NCI-H2107 treated with DMSO at 0.1 percent for 48 hours (cell line): ENCODE measurements around the gene TIE1.

ENCODE experiments used
- DNase-seq: peaks from one replicate; lab custom pipeline; 2025; ENCODE audit not compliant: unreplicated experiment; lab: John Stamatoyannopoulos, UW

Gene TIE1

DNA sequence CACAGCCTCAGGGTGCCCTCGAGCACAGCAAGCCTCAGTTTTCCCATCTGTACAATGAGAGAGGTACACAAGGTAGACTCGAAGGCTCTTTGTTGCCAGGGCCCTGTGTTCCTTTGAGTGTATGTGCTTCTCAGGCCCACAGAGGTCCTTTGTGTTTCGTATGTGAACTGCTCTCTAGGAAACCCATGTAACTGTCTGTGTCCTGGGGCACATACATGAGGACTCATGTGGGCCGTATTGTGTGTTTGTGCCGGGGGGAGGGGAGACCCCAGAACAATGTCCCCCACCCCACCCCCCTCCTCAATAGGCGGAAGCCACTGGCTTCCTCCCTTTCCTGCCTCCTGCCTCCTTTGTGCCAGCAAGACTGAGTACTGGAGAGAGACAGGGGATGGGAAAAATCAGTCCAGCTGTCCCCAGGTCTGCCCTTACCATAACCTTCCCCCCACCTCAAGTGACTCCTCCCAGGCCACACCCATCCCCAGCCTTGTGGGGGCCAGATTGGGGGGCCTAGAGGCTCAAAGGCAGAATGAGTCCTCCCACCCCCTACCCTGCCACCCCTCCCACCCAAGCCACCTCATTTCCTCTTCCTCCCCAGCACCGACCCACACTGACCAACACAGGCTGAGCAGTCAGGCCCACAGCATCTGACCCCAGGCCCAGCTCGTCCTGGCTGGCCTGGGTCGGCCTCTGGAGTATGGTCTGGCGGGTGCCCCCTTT lies at the start of gene TIE1:
Gene TIE1 (plus strand): TSS at position 605 of the 717 bp plus-strand sequence. CDS start 90 bp downstream, at position 695.
- DNase-seq: no peak

DNA sequence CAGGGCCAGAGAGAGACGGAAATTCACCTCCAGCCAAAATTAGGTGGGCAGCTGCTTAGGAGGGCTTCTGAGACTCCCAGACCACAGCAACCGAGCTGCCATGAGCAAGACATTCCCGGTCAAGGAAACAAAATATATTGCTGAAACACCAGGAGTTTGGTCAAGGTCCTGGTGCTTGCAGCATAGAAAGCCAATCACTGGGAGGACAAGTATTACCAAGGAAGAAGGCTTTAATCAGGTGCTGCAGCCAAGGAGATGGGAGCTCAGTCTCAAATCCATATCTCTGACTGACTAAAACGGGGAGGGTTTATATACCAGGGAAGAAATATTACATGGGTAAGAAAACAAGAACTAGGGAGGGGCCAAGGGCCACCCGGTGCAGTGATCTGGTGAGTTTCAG lies 49.8 kb upstream of the TIE1 start:
- DNase-seq: no peak

DNA sequence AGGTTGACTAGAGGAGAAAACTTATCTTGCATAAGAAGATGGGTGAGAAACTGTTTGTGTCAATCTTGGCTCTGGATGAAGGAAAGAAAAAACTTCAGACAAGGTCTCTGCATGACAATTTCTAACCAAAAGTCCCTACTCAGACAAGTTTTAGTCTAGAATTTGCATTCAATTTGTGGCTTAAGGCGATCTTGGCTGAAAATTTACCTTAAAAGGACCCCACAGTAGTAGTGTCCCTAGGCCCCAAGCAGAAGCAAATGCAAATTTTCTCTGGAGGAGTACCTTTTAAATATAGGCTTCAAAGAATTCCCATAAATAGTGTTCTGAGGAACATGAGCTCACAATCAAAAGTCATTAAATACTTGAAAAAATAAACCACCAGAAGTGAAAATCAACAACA lies 48.6 kb upstream of the TIE1 start:
- DNase-seq: no peak

DNA sequence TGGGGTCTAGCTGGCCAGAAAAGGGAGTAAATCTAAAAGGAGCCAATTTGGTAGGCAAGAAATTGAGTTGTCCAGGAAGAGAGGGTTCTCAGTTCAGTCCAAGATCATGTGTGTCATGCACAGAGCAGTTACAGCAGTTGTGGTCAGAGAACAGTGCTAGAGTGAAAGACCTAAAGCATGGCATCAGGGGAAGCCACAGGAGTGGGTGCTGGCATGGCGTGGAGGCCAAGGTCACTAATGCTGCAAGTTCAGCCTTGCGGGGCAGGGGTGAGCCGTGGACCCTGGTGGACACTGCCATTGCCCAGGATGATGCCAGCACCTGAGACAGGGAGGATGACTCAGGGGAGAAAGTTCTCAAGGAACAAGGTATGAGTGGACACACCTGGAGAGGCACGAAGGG lies 47.6 kb upstream of the TIE1 start:
- no peak for DNase-seq

DNA sequence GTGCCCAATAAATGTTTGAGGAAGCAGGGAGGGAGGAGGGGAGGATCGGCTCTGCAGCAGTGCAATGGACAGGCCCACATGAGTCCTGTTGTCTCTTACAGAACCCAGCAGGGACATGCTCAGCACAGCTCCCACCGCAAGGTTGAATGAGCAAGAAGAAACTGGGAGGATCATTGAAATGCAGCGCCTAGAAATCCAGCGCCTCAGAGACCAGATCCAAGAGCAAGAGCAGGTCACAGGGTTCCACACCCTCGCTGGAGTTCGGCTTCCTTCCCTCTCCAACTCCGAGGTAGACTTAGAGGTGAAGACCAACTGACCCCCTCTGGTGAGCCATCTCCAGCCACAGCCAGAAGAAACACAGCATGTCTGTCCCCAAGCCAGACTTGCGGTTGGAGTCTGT lies 46.9 kb upstream of the TIE1 start:
- no peak for DNase-seq

DNA sequence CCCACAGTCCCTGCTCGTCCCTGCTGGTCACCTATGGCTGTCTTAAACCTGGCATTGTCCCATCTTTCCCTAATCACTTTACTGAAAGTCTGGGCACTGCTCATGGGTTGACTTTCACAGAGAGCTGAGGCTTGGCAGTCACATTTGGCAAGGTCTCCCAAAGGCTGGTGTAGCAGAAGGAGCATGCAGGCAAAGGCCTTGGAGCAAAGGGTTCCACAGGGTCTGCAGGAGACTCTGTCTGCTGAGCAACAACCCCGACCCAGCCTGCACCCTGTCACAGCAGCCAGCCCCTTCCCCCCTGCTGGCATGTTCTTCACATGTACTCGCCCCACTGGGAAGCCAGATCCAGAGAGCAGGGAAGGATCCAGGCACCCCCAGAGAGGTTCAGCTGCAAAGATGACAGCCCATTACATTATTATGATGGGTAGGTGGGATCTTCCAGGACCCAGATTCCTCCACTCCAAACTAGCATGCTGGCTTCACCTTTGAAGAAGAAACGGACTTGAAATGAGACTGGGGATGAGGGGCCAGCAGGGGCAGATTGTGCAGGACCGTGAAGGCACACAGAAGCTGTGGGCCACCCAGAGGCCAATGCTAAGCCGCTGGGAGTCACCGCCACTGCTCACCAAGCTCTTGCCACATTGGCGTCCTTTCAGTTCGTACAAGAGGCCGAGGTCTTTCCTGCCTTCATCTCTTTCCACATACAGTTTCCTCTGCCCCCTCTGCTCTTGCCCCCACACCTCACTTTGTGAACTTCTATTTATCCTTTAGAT lies 45.2 kb upstream of the TIE1 start:
- no peak for DNase-seq

DNA sequence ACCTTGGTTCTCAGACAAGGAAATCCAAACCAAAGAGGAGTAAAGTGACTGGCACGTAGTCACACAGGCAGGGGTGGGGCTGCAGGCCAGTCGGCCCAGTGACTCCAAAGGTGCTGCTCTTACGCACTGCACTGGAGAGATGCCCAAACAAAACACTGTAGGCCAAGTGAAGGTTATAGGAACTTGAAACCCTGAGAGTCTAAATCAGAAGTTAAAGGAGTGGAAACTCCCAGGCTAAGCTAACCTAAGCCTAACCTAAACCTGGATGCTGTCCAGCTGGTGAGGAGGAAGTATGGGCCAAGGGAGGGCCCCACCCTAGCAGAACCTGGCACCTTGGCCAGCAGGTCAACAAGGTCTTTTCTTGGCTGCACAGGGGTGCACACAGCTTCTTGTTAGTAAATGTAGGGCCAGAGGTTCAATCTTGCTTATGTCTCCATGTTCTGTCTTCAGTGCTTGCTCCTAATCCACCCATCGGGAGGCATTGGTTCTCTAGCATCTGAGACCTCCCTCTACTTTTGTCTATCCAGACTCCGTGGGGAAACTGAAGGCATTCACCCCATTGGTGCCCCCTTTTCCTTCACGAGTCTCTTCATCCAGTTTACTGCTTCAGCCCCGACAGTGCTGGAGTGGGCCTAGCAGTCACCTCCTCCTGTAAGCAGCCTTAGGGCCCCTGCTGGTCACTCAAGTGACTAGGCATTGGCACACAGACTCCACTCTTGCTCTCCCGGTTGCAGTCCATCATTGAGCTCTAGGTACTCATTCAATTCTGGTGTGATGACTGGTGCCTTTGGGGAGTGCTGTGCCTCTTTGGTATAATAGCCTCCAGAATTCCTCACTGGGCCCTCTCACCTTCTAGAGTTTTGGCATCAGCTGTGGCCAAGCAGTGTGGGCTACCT lies 43.9 kb upstream of the TIE1 start:
- no peak for DNase-seq

DNA sequence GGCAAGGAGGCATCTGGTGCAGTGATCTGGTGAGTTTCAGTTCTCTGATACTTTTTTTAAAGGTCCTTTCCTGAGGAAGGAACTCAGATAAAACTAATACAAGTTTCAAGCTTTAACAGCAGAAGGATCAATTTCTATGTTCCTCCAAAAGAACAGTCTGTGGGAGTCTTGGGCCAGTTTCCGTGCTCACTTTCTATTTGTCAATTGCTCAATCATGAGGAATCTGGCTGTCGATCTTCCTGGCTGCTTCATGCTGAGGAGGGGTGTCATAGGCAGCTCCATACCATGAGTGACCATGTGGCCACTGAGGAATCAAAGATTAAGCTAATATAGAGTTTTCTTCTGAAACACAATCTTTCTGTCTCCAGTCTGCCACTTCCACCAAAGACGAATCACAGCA lies 42.4 kb upstream of the TIE1 start:
- no peak for DNase-seq

DNA sequence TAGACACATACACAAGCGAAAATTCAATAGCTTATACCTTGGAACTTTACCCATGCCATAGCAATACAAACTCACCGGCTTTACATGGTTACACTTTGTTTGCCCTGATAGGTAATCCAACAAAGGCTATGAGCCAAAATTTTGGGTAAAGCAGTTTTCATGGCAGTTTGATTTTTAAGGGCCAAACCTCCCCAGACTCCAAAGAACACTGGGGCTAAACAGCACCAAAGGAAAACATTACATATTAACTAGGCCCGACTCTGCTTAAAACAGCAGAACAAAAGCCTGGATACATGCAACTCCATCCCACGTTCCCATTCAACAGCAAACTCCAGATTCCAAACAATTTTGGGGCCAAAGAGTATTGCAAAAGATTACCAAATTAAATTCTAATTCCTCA lies 35.4 kb upstream of the TIE1 start:
- DNase-seq: no peak

DNA sequence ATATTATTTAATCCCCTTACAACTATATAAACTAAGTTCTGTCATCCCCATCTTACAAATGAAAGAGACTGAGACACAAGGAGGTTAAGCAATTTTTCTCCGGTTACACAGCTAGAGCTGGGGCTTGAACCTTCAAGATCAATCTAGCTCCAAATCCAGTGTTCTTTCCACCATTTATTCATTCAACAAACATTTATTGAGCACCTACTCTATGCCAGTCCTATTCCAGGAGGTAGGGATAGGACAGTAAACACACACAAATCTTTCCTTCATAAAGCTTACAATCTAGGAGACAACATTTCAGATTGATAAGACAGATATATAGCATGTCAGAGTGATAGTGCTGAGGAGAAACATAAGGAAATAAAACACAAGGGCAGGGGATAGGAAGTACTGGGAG lies 33.9 kb upstream of the TIE1 start:
- DNase-seq: no peak

DNA sequence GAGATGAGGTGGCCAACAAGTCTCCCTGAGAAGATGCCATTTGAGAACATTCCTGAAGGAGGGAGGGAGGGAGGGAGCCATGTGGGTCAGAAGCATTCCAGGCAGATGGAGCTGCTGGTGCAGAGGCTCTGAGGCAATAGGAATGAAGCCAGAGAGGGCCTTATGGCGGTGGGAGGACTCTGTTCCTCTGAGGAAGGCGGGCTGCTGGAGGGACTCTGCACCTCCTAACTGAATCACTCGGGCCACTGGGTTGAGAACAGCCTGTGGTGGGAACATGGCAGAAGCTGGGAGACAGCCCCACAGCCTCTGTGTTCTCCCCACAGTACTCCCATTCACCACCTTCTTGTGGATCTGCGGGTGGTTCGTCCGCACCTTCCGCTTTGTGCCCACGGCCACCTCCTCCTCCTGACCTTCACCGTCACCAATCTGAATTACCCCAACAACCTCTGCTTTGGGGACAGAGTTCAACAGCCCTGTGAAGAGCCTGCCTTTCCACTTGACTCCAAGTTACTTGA lies 33.4 kb upstream of the TIE1 start:
- DNase-seq: no peak

DNA sequence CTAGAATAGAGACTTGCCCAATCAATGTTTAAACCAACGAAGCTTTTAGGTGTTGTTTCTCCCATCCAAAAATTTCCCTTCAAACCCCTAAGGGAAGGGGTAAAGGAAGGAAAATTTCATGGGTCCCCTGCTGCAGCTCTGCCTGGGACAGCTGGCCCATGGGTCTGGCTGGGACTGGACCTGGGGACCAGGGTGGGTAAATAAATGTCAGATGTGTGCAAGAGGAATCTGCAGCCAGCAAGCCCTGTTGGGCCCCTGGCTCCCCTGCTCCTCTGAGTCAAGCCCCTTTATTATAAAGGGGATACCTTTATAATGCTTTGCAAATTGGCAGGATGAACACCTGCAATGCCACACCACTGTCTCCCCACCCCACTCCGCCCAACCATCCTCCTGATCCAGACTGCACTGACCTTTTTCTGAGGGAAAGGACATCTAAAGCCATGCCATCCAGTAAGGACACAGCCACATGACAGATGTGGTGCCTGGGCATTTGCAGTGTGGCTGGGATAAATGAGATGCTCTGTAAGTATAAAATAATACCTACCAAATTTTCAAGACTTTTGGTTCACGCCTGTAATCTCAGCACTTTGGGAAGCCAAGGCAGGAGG lies 32.9 kb upstream of the TIE1 start:
- DNase-seq: no peak

DNA sequence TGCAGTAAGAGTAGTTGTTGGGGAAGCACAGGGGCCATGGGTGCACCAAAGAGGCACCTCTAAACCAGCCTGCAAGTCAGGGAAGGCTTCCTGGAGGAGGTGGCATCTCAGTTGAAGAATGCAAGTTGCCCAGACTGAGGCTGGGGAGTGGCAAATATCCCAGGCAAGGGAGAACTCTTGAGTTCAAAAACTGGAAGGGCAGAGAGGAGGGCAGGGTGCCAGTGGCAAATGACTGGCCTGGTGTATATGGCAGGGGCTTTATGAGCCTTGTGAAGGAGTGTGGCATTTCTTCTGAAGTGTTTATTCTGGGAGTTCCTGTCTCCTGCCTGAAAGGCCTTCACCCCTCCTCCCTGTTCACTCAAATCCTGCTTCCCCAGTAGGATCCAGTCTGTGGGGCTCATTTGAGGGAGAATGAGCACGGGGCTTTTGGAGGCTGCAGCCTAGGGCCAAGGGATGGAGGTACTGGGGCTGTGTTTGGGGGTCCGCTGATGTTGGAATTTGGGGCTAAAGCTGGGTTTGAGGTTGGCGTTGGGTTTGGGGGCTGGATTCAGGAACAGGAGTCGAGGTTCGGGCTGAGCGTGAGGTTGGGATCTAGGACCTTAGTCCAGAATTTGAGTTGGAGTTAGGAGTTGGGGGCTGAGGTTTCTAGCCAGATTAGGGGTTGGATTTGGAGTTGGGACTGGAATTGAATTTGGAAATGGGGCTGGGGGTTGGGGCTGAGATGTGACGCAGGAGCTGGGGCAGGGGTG lies 31.0 kb upstream of the TIE1 start, which contains the start of gene TMEM125:
Gene TMEM125 (plus strand): TSS at position 357 of the 749 bp plus-strand sequence. CDS start 2,740 bp downstream, outside the sequence.
- DNase-seq: no peak

DNA sequence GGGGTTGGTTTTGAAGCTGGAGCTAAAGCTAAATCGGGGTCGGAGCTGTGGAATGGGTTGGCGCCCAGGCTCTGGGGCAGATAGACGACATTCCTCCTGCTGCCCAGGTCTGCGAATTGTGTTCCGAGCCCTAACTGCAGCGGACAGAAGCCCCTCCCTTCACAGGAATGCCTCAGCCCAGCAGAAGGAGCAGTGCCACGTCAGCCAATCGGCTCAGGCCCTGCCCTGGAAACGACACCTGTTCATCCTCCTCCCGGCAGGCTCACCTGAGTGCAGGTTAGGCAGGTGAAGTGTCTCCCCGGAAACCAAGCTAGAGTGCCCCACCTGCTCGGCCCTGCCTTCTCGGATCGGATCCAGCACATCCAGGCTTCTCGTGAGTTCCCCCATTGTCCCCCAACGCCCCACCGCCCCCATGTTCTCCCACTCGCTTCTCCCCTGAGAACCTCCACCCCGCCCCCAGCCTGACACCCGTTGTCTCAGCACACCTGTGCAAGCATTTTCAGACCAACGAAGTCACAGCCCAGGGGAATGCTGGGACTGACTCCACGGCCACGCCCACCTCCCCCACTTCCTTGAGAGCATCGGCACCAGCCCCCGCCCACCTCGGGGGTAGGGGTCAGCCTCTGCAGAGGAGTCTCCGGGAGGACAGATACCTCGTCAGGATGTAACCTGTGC lies 30.2 kb upstream of the TIE1 start:
- peak; percentile 25 for DNase-seq

DNA sequence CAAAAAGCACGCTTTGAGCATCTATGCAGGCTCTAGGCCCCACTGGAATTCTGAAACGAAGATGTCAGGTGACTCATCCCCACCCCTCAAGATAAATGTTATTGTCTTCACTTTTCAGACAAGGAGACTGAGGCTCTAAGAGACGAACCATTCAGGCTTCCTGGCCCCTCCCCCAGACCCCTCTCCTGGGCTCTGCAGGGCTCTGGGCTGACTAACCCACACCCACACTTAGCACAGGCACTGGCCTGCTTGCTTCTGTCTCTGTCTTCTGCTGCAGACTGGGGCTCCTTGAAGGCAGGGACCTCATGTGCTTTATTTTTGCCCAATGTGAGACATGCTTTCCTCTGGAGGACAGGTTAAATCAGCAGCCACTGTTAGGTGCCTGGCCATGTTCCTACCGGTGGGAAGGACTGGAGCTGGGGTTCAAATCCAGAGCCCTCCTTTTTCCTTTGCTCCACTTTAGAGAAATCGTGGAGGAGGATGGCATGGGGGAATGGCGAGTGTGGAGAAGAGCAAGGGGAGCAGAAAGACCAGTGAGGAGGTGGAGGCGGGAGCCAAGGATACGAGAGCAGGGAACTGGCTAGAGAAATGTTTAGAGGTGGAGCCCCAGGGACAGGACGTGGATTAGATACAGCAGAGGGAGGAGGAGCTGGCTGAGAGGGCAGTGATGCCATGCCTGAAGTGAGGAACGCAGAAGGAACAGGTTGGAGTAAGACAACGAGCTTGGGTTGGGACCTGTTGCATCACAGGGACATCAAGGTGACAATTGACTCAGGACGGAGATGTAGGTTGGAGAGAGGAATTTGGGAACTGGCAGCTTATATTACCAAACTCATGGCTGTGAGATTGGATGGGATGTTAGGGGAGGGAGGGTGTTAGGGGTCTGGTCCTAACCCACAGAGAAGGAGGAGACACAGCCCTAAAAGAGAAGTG lies 29.3 kb upstream of the TIE1 start:
- no peak for DNase-seq

DNA sequence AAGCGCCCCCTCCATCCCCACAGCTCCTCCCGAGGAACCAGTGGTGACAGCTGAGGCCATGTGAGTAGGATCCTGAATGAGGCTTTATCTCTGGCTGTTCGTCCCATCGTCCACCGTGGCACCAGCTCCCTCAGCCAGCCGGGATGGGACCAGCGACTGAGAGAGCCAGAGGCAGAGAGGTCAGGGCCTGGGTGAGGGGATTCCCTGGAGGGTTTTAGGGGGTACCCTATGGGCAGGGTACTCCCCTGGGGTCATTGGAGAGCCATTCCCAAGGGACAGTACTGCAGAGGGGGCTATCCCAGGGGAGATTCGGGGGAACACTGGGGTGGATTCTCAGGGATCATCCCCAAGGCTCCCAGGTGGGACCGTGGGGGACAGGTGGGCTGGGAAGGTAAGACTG lies 28.6 kb upstream of the TIE1 start:
- DNase-seq: no peak

DNA sequence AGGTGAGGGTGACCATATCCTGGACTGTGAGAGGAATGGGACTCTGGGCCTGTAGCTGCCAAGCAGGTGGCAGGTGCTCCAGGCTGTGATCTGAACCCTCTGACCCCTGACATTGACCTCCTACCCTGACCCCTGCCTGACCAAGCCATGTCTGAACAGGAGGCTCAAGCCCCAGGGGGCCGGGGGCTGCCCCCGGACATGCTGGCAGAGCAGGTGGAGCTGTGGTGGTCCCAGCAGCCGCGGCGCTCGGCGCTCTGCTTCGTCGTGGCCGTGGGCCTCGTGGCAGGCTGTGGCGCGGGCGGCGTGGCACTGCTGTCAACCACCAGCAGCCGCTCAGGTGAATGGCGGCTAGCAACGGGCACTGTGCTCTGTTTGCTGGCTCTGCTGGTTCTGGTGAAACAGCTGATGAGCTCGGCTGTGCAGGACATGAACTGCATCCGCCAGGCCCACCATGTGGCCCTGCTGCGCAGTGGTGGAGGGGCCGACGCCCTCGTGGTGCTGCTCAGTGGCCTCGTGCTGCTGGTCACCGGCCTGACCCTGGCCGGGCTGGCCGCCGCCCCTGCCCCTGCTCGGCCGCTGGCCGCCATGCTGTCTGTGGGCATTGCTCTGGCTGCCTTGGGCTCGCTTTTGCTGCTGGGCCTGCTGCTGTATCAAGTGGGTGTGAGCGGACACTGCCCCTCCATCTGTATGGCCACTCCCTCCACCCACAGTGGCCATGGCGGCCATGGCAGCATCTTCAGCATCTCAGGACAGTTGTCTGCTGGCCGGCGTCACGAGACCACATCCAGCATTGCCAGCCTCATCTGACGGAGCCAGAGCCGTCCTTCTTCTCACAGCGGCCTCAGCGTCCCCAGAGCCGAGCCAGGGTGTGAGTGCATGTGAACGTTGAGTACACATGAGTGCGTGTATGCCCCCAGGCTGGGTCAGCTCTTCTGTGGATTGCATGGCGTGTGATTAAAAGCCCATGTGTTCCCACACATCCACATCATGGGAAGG lies 27.9 kb upstream of the TIE1 start:
- DNase-seq: no peak
